ENCODE measurements around the gene SPATA32. TPM values are rescaled to one million over a fixed set of nuclear protein-coding genes. Genes with fewer than 3 reads are reported as not detected.

SPATA32 gene
- total and polyA plus RNA-seq, 2 donors from 2014 or later, result not detected

DNA sequence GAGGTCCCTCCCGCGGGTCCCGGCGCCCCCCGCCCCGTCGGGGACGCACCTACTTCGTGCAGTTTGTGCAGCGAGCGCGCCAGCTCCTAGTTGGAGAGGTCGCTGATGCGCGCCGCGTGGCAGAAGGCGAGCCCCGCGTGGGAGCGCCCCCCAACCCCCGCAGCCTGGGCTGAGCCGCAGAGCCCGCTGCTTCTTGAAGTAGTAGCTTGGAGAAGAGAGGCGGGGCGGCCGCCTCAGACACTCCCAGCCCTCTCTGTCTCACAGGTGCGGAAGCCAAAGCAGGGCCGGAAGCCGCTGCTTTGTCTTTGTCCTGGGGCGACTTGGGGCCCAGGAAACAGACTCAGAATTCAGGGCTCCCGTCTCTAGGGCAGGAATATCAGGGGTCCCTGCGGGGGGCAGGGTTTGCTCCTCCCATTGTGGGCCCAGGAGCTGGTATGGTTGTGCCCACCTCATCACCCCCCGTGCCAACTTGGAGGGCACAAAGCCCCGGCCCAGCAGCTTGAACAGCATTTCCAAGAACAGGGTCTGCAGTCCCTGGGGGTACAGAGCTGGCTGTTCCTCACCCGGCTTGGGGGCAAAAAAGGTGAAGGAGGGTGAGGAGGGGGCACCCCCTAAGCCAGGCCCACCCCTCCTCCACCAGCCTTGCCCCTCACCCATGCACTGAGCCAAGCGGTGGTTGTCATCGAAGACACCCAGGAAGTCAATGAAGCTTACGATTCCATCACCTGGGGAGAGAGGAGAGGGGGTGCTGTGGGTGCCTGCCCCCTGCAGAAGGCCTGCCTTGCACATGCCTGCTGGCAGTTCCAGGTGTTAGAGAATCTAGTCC lies 13.5 kb downstream of the SPATA32 start:
- Histone ChIP-seq H3K27ac (ENCODE audit: low read depth in 2 of 2, low read length in 2 of 2) (peak overlapping the region in 1 of 2 donors; percentile 53), H3K4me1 (ENCODE audit: control insufficient read depth in 2 of 3, insufficient read depth in 2 of 3, low read depth in 1 of 3, low read length in 3 of 3) (peaks cover 0 to 8% (median 0%) of the 10 kb centered on the region in 3 donors), H3K27me3 (ENCODE audit: control insufficient read depth, insufficient read depth, low read length) (no peaks in the 10 kb centered on the region), H3K36me3 (ENCODE audit: control insufficient read depth in 2 of 3, insufficient read depth in 3 of 3, low read length in 3 of 3) (no peaks in the 10 kb centered on the region), H3K9ac (ENCODE audit: low read length in 3 of 3) (peak overlapping the region in 1 of 3 donors; percentile 51), H3K4me3 (ENCODE audit: low read length in 3 of 3) (peak overlapping the region in 2 of 3 donors; percentile 29 to 59), H3K9me3 (ENCODE audit: control insufficient read depth in 2 of 3, insufficient read depth in 1 of 3, low read length in 3 of 3) (no peaks in the 10 kb centered on the region)
- intact Hi-C loops (cut with DNase I), result no loop called here
- TF ChIP-seq, protein P1, sequence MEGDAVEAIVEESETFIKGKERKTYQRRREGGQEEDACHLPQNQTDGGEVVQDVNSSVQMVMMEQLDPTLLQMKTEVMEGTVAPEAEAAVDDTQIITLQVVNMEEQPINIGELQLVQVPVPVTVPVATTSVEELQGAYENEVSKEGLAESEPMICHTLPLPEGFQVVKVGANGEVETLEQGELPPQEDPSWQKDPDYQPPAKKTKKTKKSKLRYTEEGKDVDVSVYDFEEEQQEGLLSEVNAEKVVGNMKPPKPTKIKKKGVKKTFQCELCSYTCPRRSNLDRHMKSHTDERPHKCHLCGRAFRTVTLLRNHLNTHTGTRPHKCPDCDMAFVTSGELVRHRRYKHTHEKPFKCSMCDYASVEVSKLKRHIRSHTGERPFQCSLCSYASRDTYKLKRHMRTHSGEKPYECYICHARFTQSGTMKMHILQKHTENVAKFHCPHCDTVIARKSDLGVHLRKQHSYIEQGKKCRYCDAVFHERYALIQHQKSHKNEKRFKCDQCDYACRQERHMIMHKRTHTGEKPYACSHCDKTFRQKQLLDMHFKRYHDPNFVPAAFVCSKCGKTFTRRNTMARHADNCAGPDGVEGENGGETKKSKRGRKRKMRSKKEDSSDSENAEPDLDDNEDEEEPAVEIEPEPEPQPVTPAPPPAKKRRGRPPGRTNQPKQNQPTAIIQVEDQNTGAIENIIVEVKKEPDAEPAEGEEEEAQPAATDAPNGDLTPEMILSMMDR (IDR thresholded peaks at IDR 0.05; ENCODE audit: borderline replicate concordance, extremely low read depth, insufficient read depth), result no peak
- FAIRE-seq, result no peak
- DNase-seq, result peak in 4 of 5 donors; percentile 53 to 90 (median 70)

DNA sequence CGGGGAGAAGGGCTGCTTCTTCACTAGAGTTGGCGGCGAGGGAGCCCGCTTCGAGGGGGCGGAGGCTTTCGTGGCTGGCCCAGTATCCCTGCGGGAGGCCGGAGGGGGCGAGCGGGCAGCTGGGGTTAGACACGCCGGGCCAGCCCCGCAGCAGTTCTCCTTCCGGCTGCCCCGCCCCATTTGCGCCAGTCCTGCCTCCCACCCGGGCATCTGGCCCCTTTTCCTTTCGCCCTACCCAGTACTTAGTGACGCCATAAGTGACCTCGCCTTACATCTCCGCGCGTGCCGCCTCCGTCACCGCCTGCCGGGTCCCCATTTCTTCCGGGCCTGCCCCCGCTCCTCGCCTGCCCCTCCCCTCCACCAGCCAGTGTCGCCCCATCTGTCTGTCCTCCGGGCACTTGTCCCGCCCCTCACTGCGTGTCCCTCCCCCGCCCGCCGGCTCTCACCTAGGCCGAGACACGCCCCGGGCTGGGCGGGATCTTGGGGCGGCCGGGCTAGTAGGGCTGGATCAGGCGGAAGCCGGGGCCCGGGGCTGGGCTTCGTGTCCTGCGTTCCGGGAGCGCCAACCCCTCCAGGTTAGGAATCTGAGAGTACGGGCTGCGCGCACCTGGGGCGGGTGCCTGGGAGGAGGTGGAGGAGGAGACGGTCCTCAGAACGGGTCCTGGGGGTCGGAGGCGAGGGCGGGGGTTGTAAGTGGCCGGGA lies 14.3 kb downstream of the SPATA32 start:
- Histone ChIP-seq H3K27ac (ENCODE audit: low read depth in 2 of 2, low read length in 2 of 2) (peak overlapping the region; percentile 51 to 53), H3K4me3 (ENCODE audit: low read length in 3 of 3) (peak overlapping the region; percentile 20 to 59 (median 51)), H3K9me3 (ENCODE audit: control insufficient read depth in 2 of 3, insufficient read depth in 1 of 3, low read length in 3 of 3) (no peaks in the 10 kb centered on the region), H3K27me3 (ENCODE audit: control insufficient read depth, insufficient read depth, low read length) (no peaks in the 10 kb centered on the region), H3K9ac (ENCODE audit: low read length in 3 of 3) (peak overlapping the region in 1 of 3 donors; percentile 55), H3K36me3 (ENCODE audit: control insufficient read depth in 2 of 3, insufficient read depth in 3 of 3, low read length in 3 of 3) (no peaks in the 10 kb centered on the region), H3K4me1 (ENCODE audit: control insufficient read depth in 2 of 3, insufficient read depth in 2 of 3, low read depth in 1 of 3, low read length in 3 of 3) (peaks cover 0 to 8% (median 0%) of the 10 kb centered on the region in 3 donors)
- no peak for FAIRE-seq
- peak; percentile 88 to 97 (median 94) for DNase-seq
- intact Hi-C loops (cut with DNase I), result no loop called here
- TF ChIP-seq, protein P1 (IDR thresholded peaks at IDR 0.05; ENCODE audit: borderline replicate concordance, extremely low read depth, insufficient read depth), result no peak

DNA sequence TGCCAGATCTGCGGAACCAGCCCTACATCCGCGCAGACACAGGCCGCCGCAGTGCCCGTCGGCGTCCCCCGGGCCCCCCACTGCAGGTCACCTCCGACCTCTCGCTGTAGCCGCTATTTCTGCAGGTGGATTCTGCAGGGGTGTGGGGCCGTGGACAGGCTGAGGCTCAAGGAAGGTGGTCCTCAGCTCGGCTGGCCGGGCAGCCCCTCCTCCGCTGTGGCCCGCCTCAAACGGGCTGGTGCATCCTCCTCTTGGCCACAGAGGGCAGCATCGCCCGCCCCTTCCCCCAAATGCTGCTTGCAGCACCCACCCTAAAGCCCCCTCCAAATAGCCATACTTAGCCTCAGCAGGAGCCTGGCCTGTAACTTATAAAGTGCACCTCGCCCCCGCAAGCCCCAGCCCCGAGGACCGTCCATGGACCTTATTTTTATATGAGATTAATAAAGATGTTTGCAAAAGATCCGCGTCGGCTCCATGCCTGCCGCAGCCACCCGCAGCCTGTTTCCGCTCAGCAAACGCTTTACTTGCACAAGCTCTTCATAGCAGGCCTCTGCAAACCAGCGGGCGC lies 14.9 kb downstream of the SPATA32 start:
- no peak for FAIRE-seq
- Histone ChIP-seq H3K4me3 (ENCODE audit: low read length in 3 of 3) (peak overlapping the region; percentile 26 to 59 (median 51)), H3K27ac (ENCODE audit: low read depth in 2 of 2, low read length in 2 of 2) (peak overlapping the region; percentile 48 to 51), H3K9me3 (ENCODE audit: control insufficient read depth in 2 of 3, insufficient read depth in 1 of 3, low read length in 3 of 3) (no peaks in the 10 kb centered on the region), H3K4me1 (ENCODE audit: control insufficient read depth in 2 of 3, insufficient read depth in 2 of 3, low read depth in 1 of 3, low read length in 3 of 3) (peaks cover 0 to 8% (median 0%) of the 10 kb centered on the region in 3 donors), H3K9ac (ENCODE audit: low read length in 3 of 3) (peak overlapping the region in 1 of 3 donors; percentile 55), H3K27me3 (ENCODE audit: control insufficient read depth, insufficient read depth, low read length) (no peaks in the 10 kb centered on the region), H3K36me3 (ENCODE audit: control insufficient read depth in 2 of 3, insufficient read depth in 3 of 3, low read length in 3 of 3) (no peaks in the 10 kb centered on the region)
- intact Hi-C loops (cut with DNase I), result no loop called here
- DNase-seq, result peak in 4 of 5 donors; percentile 69 to 86 (median 74)
- TF ChIP-seq, protein P1 (IDR thresholded peaks at IDR 0.05; ENCODE audit: borderline replicate concordance, extremely low read depth, insufficient read depth), result peak; percentile 32
